HTR-8/SVneo (cell line): ENCODE results near the gene DZANK1.
"Not testable (repeated sequence)": the region's sequence is repeated elsewhere in the genome, so short reads cannot be mapped to it uniquely, and the experiment has no call there.

Experiments used
- DNase-seq: peaks from one replicate; pipeline ENCODE4 v3.0.0; 2011; ENCODE audit warnings: low spot score, mixed read lengths; ENCODE audit not compliant: insufficient read length
- FAIRE-seq: peaks from 2 replicates; lab custom pipeline; 2011; peaks lifted over from hg19 to GRCh38; lab: Jason Lieb, UNC

DZANK1 gene

DNA sequence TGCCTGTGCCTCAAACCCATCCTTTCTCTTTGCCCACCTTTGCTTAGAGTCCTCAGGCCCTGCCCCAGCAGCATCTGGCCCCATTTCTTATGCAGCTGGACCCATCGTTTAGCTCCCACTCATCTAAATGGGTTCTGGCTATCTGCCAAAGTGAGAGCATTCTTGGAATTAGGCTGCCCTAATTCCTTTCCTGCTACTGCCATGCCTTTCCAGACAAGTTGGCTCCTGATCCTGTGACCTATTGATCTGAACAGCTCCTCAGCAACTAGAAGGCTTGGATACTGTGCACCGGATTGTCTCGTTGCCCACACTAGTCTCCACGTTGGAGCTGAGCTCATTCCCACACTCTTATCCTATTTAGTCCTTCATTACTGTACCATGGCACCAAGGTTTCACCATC lies 22.9 kb downstream of the DZANK1 start:
- FAIRE-seq (no peak), DNase-seq (no peak)

GRCh38 chr20:18440403-18440802 lies 26.4 kb downstream of the DZANK1 start:
- DNase-seq (no peak), FAIRE-seq (no peak)

GRCh38 chr20:18436847-18437246 lies 30.0 kb downstream of the DZANK1 start:
- no peak for FAIRE-seq
- no peak for DNase-seq

- DNase-seq (no peak), FAIRE-seq (no peak)
Observed at GRCh38 chr20:18431206-18431605, 35.6 kb downstream of the DZANK1 start.

DNA sequence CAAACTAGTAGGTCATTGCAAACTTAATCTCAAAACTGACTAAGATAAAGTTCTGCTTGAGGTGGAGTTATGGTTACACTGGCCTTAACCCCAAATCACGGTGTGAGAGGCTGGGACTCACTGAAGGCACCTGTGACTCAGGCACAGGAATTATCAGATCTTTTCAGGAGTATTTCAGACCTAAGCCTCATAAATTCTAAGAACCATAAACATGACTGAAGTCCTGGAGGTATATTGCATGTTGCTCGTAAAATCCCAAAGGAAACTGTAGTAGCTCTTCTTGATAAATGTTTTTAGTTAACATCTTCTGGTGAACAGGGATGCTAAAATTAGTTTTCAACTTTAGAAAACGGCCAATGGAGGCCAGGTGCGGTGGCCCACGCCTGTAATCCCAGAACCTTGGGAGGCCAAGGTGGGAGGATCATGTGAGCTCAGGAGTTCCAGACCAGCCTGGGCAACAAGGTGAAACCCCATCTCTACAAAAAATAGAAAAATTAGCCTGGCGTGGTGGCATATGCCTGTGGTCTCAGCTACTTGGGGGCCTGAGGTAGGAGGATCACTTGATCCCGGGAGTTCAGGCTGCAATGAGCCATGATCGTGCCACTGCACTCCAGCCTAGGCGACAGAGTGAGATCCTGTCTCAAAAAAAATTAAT lies 36.5 kb downstream of the DZANK1 start:
- FAIRE-seq (no peak), DNase-seq (no peak)

DNA sequence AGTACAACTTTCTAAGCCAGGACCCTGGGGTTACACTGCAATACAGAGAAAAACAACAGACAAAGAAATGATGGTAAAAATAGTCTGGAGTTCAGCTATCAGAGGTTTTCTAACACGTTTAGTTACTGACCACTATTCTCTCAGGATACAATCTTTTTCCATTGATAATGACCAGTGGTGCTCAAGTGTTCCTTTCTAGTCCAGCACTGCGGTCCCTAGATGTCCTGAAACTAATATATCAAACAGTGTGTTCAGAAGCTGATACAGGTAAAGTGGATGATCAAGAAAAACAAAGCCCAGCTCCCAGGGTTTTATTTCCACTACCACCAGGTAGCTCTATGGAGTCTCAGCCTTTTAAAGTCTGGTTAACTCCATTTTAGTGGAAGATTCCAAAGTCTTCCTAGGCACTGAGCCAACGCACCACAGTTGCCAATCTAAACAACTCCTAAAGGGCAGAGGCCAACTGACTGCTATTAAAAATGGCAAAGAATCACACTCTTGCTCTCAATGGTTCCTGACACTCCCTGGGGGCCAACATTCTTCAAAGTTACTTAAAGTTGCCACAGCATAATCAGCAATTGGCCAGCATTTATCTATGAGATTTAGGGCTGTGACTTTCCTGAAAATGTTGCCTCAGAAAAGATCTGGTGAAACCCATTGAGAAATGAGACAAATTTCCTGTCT lies 38.2 kb downstream of the DZANK1 start:
- no peak for DNase-seq
- FAIRE-seq: no peak

DNA sequence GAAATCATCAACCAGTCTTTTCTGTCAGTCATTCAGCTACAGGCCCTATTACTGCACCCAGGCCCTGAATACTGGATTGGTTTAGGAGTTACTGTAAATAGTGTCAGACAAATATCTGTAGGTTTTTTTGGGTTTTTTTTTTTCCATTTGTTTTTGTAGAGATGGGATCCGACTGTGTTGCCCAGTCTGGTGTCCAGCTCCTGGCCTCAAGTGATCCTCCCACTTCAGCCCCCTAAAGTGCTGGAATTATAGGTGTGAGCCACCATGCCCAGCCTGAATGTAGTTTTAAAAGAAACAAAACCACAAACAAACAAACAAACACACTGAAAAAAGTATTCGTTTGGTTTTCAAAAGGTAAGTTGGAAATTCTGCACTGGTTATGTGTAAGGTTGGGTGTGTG lies 39.6 kb downstream of the DZANK1 start:
- FAIRE-seq (no peak), DNase-seq (no peak)

- no peak for DNase-seq
- no peak for FAIRE-seq
Observed at GRCh38 chr20:18421608-18422007, 45.2 kb downstream of the DZANK1 start.

GRCh38 chr20:18416486-18416885 lies 50.3 kb downstream of the DZANK1 start:
- no peak for DNase-seq
- FAIRE-seq: no peak

DNA sequence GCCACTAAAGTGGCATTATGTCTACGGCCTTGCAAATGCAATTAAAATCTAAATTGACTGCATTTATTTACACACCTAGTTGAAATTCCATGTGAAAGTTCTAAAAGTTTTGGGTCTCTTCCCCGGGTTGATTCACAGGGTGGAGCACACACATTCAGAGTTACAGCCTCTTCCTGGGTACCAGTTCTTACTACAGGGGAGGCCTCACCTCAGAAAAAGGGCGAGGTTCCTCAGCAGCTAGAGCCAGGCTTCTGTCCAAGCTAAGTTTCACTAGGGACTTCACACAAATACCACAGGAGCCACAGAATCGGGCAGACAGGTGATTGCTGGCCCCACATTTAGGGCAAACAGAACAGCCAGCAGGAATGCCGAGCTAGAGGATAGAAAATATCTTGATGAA lies 52.7 kb downstream of the DZANK1 start:
- FAIRE-seq (no peak), DNase-seq (no peak)

DNA sequence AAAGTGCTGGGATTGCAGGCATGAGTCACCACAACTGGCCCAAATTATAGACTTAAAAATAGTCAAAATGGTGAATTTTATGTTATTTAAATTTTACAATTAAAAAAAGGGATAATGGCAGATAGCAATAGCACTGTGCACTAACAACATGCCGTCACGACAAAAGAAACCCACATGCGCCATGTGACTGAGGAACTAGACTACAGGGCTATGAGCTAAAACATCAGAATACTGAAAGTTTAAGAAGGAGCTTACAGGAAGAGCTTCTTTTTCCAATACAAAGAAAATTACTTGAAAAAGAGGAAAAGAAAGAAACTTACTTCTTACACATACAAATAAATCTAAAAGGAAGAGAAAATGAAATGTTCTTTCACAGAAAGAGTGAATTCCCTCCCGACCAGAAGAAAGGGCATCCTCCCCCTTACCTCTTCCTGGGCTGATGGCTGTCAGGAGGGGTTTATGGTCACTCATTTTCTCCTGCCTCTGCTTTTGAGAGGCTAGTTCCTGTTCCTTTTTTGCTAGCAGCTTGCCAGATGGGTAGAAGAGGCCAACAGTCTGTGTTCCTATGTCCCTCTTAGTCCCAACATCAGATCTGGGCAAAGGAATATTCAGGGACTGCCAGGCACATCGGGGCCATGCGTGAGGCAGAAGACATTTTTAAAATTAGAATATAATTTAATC lies 54.5 kb downstream of the DZANK1 start:
- FAIRE-seq (no peak), DNase-seq (no peak)

GRCh38 chr20:18405826-18406225 lies 61.0 kb downstream of the DZANK1 start:
- FAIRE-seq: no peak

DNA sequence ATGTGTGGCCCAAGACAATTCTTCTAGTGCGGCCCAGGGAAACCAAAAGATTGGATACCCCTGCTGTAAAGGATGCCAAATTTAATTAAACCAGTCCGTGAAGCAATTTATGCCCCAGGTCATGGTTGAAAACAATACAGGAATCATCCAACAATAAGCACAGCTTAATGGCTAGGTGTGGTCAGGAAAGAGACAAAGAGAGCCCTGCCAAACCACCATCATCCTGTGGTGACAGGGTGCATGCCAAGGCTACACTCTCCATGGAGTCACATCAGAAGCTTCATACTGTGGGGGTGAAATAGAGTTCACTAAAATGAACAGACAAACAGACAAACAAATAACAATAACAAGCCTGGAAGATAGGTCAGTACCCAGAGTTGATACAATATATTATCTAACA lies 62.7 kb downstream of the DZANK1 start:
- FAIRE-seq (no peak), DNase-seq (no peak)

More at GRCh38 chr20:18405826-18406225, 61.0 kb downstream of the DZANK1 start:
- DNase-seq: no peak

GRCh38 chr20:18403269-18403668 lies 63.6 kb downstream of the DZANK1 start:
- no peak for DNase-seq
- FAIRE-seq: no peak

DNA sequence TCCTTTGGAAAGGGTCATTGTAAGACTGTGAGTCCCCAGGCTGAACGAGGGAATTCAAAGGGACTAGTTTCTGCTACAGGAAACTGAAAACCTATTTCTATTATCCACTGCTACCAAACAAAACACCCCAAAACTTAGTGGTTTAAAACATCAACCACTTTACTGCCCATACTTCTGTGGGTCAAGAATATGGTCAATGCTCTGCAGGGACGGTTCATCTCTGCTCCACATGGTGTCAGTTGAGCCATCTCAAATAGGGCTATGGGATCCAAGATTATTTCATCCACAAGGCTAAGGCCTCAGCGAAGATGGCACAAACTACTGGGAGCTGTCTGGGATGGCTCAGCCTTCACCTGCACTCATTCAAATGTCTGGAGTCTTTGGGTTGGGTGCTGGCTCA lies 65.5 kb downstream of the DZANK1 start:
- FAIRE-seq: no peak
- no peak for DNase-seq

- no peak for DNase-seq
- no peak for FAIRE-seq
Observed at GRCh38 chr20:18400460-18400859, 66.4 kb downstream of the DZANK1 start.

DNA sequence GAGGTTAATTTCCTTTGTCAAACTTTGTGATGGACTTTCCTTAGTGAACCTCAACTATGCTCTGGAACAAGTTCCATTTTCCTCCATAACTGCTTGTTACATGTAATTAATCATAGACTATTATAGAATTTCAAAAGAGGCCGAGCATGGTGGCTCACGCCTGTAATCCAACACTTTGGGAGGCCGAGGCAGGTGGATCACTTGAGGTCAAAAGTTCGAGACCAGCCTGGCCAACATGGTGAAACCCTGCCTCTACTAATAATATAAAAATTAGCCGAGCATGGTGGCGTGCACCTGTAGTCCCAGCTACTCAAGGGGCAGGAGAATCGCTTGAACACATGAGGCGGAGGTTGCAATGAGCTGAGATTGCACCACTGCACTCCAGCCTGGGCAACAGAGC lies 68.1 kb downstream of the DZANK1 start:
- not testable (repeated sequence) for DNase-seq, FAIRE-seq

- FAIRE-seq (no peak), DNase-seq (no peak)
Observed at GRCh38 chr20:18397030-18397429, 69.8 kb downstream of the DZANK1 start.

DNA sequence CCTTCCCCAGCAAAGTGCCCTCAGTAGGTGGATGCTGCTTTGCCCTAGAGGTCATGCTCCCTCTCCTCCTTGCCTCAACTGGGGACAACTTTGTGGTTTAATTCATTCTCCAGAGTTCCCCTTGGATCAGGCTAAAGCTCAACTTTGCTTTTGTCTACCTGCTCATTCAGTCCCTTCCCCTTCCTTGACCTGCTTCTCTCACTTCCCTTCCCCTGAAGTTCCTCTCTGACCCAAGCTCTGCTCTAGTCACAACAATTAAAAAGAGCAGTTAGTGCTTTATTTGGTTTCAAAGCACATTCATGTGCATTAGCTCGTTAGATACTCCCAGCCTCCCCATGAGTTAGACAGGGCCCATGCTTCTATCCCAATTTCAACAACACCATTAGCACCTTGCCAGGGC lies 71.3 kb downstream of the DZANK1 start:
- DNase-seq: no peak

DNA sequence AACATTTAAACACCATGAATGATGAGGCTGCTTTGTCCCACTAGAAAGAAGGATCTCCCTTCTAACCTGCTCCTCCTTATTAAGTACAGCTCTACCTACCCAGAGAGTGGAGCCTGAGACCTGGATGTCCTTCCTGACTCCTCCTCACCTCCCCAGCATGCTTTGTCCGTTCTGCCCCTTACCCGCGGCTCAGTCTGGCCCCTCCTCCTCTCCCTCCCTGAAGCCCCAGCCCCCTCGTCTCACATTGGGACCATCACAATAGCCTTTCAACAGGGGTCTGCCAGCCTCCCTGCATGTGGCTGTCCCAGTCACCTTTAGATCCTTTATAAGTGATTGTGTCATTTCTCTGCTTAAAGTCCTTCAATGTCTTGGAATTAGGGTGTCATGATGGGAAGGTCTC lies 72.5 kb downstream of the DZANK1 start:
- FAIRE-seq (no peak), DNase-seq (no peak)

More for the DNA sequence above, 71.3 kb downstream of the DZANK1 start:
- no peak for FAIRE-seq

DNA sequence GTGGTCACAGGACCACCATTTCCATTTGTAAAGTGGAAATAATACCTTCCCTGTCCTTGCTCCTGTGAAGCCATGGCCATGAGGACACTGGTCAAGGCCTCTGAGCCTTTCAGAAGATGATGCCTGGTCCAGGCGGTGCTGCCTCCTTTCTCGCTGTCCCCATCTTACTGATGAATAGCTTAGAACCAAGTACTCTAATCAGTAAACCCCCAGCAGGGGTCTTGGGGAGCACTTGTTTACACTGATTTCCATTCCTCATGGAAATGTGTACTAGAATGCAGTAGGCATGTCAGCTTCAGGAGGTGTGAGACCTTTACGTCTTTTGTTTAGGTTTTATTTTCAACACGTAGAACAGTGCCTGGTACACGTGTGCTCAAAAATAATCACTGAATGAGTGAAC lies 75.1 kb downstream of the DZANK1 start:
- FAIRE-seq (no peak), DNase-seq (no peak)
